HG02884 (cell line): ENCODE data around the gene SEMA4D.

Experiments used
- ATAC-seq: cut with Tn5 transposase; IDR thresholded peaks from one replicate; pipeline ENCODE4 v1.9.1; 2021; ENCODE audit warnings: mild to moderate bottlenecking, moderate library complexity; ENCODE audit not compliant: unreplicated experiment

The SEMA4D gene

DNA sequence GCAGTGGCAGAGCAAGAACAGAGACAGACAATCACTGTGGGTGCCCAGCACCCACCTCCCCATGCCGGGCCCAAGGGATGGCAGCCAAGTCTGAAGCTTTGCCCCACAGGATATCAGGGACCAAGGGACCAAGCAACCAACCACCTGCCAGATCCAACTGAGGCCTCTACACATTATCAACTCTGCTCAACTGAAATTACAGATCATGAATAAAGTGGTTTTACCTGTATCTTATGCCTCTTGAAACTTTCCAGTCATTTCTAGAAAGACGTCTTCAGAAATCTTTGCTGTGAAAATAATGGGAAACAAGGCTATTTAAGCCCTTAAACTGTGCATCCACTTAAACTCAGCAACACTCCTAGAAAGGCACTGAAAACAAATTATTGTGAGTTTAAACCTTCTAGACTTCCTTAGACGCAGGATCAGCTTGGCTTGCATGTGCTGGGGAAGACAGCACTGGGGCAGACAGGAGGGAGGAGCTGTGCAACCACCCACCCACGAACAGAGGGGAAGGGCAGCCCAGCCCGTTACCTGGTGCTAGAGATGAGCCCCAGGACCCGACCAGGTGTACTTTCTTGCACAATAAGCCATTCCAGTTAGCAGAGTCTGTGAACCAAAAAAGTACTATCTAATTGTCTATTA, 80.0 kb downstream of the SEMA4D start:
- ATAC-seq = no peak

DNA sequence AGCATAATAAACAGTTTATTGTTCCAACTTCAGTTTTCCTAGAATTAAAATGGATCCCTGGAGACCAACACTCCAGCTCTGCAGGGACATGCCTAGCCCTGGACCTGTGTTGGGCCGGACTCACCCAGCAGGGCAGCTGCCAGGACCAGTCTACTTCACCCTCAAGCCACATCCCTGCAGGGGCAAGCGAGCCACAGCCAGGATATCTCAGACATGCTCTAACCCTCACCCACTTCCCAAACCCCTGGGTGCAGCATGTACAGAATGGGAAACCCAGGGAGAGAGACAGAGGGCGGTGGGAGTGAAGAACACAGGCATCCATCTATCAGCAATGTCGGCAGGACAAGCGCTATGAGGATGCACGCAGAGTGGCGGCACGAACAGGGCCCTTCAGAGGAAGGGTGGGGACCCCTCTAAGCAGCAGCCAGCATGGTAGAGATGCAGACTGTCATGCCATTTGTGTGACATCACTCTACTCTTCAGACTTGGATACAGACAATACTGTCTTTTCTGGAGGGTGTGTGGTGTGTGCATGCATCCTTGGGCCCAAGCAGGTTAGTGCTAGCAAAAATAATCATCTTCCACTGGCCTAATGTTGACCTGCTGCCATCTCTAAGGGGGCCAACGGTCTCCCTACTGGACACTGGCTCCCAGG, 83.1 kb downstream of the SEMA4D start:
- ATAC-seq = no peak

DNA sequence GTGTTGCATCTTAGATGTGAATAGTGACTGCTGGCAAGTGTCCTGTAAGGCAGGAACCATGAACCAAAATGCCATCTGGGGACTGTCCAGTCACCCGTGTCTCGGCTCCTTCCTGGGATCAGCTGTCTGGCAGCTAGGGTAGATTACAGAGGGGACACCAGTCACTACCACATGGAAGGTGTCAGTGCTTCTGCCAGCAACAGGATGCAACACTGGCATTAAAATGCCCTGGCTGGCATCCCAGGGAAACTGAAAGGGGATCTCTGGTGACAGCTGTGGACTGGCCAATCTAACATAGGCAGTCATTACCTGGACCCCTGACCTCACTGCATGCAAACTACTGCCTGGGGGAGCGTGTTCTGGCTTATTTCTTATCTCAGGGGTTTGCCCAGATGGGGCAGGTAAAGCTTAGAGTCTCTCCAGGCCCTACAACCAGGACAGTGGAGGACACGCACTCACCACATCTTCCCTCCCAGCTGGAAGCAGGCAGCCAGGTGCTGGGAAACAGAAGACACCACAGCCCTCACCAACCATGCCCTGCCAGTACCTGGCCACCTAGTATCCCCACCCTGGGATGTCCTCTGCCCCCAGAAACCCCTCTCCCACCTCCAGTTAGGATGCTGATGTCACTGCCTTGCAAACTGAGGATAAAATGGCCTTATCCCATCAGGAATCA, 83.8 kb downstream of the SEMA4D start:
- no peak for ATAC-seq

DNA sequence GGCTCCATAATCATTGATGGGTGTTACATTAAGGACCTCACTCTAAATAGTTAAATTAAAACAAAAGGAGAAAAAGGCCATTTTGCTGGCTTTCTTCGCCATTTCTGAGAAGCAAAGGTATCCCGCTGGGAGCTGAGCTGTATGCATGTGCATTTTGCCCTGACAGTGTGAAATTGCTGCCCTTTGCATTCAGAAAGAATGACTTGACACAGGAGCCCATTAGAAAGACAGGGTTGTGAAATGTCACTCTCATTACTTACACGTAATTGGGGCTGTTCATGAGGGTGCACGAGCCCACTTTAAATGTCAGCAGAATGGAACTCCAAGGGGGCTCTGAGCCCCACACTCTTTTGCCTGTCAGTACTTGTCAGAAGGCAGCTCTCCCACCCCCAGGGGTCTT, 85.0 kb downstream of the SEMA4D start:
- no peak for ATAC-seq

DNA sequence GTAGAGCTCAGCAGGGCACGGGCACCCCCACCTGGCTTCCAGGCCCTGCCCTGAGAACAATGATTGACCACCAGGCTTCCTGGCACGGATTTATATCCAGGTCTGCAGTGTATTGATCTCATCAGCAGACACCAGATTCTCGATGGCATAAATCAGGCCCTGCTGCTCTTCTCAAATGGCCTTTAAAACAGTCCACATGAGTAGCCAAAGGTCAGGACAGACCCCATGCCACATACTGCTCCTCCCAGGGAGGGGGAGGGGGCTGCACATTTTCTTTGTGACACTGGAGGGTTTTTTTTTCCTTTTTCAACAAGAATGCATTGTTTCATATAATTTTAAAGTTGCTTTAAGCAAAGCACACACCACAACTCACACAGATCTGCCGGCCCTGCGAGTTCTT, 85.4 kb downstream of the SEMA4D start:
- no peak for ATAC-seq

DNA sequence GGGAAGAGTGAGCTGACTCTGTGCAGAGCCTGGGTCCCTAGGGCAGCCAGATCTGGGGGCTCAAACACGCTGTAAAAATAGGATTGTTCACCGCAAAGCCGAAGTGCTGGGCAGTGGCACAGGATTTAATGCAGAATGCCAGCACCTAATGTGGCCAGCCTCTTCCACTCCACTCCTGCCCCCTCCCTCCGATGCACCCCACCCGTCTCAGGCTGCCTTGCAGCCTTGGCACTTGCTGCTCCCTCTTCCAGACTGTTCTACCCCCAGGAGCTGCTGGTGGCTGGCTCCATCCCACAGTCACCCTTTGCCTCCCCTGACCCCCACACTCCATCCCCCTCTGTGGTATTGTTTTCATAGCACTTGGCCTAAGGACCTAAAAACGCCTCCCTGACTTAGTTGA, 86.2 kb downstream of the SEMA4D start:
- ATAC-seq = no peak

DNA sequence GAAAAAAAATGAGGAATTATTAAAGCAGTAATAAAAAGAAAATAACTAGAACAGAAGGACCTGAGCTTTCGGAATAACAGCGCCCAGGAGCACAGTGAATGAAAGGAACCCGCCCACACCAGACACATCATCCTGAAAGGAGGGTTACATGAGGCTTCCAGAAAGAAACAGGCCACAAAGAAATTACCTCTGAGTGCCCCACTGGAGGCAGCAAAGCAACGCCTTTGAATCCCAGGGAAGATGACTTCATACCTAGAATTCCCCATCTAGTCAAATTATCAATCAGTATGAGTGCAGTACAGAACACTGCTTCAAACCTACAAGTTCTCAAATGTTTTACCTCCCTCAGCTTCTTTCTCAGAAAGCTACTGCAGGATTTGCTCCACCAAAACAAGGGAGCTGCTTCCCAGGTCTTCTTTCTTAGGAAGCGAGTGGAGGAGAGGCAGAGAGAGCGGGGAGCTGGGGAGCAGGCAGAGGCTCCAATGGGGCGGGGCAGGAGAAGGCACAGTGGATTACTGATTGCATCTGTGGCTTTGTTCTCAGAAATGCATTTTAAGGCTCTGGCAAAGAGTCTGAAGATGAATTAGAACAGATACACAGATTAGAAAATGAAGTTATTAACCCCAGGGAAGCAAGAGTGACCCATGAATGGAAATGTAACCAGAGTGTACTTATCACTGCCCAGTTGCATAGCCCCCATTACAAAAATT, 87.1 kb downstream of the SEMA4D start:
- ATAC-seq = peak; percentile 60

DNA sequence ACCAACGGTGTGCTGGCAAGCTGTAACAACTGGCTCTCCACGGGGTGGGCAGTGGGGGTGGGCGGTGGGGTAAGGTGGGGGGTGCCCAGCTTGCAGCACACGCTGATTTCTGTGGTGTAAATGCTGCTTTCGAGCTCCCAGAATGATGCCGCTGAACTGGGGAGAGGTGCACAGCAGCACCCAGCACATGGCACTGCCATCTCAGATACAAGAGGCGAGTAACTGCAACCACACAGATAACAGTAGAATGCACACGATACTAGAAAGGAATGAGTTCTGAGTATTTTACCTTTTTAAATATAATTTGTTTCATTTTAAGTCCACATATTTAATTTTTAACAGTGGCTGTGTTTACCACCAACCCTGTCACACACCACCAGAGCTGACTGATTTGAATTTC, 87.9 kb downstream of the SEMA4D start:
- no peak for ATAC-seq

DNA sequence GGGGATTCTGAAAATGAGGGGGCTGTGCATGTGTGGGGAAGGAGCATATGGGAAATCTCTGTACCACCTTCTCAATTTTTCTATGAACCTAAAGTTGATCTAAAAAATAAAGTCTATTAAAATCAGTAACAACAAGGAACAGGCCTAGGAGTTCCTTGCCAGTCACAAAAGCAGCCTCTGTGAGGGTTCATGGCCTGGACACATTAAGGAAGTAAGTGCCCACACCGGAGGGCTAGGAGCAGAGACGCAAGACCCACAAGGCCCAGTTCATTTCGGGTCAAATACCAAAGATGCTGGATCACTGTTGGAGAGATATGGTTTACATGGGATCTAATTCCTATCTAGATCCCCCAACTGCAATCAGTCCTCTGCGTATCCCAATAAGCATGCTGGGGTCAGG, 88.4 kb downstream of the SEMA4D start:
- ATAC-seq = no peak

DNA sequence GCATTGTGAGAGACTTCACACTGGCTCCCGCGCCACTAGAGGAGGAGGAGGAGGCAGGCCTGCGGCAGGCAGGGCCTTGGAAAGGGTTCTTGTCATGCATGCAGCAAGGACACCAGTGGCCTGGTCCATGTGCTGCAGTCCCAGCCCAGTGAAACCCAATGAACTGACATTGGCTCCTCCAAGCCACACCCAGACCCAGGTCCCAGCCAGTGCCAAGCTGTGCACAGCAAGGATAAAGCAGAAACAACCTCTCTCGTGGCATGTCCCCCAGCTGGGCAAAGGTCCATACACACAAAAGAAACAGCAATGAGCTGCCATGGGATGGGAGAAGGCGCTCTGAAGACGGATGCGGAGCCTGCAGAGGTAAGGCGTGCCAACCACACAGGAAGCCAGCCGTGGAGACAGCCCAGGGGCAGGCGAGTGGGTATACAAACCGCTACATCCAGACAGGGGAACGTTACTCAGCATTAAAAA, 89.2 kb downstream of the SEMA4D start:
- ATAC-seq = no peak

DNA sequence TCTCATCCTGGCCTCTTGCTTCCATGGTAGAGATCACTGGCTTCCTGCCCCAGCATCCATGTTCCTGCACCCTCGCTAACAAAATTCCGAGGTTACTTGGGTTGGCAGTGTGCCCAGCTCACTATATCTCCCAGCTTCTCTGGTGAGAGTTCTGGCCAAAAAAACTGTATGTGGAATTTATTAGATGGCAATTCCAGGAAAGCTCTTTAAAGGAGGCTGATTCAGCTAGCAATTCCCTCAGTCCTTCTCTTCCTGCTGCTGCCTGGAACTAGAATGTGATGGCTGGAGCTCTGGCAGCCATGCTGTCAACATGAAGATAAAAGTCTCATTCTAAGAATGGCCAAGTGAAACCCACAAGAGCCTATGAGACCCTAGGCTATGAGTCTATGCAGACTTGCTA, 90.8 kb downstream of the SEMA4D start:
- ATAC-seq = no peak

DNA sequence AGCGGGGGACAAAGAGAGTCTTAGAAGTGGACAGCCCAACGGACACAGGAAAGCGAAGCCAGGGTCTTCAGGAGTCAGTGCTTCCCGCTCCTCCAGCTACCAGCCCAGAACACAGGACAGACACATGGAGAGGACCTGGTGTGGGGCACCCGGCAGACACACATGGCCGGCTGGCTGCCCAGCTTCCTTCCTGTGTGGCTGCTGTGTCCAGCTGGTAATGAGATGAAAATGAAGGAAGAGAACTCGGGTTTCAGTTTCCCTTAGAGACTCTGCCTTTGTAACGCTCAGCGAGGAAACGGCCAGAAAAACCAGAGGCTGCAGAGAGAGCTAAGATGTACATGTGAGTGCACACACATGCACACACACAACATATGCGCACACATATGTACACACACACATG, 92.1 kb downstream of the SEMA4D start:
- peak; percentile 41 for ATAC-seq

DNA sequence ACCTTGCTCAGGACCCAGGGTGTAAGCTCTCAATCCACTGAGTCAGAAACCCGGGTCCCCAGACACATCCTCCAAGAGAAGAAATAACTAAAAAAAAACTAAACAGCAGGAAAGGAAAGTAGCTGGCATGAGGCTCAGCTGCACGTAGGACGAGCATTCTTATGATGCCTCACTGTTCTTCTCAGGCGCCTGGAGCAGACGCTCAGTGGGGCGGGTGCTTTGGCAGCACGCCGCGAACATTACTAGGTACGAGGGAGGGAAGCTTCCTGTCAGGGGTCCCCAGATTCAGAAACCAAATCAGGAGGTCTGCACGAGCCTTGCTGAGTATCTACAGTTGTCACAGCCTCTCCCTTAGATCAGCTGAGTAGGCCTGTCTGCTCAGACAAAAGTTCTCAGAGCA, 93.8 kb downstream of the SEMA4D start:
- ATAC-seq = no peak

DNA sequence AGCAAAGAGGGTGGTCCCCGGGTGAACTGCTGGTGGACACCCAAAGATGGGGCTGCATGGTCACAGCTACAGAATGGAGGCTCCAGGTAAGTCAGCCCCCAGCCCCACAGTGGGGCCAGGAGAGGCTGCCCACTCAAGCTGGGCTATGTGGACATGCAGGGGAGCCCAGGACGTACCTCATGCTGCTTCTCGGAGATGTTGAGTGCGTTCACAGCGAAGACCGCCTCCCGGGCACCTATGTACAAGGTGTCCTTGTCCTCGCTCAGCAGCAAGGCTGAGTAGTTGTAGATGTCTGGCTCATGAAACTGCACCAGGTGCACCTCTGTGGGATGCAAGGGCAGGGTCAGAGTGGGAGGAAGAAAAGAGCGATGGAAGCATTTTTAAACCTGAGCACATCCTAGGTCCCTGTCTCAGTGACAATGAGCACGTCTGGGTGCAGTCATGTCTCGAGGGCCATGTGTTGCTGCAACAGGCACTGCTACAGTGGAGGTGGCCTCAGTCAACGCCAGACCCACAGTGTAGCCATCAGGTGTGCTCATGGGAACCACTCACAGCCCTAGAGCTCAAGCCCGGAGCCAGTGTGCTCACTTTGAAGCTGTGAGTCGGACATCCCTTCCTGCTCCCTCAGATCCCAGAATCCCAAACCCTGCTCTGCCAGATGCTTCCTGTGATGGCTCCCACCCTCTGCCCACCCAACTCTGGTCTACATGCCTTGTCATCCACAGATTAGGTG, 95.1 kb downstream of the SEMA4D start:
- ATAC-seq = no peak

DNA sequence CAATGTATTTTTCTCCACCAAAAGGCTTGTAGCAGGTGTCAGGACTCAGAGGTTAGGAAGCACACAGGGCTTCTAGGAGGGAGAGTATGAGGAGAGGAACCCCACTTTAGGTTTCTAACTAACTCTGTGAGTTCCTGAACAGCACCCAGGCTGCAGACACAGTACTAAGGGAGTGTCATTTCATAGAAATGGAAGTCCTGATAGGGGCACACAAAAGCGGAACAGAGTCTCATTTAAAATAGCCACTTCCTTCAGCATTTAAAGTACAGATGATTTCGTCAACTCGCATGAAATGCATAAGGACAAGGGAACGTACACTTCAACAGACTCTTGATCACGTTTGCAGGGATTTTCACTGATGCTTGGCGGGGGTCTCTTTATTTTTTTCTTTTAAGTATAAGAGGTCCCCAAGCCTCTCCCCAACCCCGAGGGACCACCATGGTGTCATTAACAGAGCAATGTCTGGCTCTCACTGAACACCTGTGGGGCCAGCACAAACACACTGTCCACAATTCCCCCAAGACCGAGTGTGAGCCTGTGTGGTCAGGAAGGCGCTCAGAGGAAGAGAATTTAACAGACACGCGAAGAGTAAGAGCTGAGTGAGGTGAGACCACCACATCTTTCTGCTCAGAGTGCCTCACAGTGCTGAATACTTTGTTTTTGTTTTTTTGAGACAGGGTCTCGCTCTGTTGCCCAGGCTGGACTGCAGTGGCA, 97.4 kb downstream of the SEMA4D start:
- peak; percentile 78 for ATAC-seq

DNA sequence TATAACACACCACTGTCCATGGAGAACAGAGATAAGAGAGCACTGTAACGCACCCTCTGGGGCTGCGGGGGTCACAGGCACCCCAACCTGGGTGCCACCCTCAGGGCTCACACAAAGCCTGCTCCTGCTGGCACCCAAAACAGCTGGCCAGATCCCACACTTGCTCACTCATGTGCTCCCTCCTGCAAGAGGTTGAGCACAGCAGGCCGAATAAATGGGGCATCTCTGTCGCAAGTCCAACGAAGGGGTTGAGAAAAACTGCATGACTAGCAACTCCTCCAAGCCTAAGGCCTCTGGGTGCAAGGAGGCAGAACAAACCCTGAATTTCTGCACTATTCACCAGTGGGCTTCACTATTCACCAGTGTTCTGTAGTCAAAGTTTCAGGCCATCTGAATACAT, 99.3 kb downstream of the SEMA4D start:
- no peak for ATAC-seq

DNA sequence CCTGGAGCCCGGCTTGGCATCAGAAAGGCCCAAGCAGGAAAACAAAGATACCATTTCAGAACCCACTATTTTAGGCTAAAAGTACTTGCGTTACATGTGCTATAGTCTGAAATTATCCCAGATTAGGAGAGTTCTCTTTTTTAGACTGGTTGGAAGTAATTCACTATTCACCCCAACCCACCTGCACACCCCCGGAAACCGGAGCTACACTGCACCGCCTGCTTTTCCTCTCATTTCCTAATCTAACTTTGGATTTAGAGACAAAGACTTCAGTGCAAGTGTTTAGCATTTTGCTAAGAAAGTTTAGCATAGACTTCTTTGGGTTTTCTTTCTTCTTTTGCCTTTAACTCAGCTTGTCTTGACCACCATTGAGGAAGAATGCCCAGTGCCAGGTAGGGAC, 100.4 kb downstream of the SEMA4D start:
- no peak for ATAC-seq

DNA sequence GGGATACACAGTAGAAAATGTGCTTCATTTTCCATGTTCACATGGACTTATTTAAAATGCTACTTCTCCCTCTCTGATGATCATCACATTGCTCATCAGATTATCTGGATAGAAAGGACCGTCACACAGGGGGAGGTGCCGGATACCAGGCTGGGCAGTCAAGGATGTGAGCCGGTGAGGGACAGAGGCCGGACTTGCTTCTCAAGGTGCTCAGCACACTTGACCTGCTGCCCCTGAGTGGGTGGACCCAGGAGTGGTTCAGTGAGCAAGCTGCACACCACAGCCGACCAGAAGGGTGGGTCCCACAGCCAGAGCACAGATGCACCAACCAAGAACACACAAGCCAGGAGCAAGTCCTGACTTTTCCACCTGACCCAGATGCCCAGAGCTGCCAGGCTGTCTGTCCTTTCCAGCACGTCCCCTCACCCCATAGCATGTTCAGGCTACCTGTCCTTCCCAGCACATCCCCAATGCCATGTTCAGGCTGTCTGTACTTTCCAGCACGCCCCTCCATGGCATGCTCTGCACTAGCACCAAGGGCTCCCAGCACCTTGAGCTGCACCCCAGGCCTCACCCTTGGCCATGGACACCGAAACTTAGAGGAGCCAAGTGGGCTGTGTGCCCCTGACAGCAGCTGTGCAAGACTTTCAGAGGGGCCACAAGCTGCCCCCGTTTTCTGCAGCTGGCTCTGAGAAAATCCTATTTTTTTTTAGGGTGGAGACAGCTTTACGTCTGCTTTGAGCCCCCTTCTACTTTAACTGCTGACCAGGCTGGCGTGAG, 101.8 kb downstream of the SEMA4D start:
- no peak for ATAC-seq

DNA sequence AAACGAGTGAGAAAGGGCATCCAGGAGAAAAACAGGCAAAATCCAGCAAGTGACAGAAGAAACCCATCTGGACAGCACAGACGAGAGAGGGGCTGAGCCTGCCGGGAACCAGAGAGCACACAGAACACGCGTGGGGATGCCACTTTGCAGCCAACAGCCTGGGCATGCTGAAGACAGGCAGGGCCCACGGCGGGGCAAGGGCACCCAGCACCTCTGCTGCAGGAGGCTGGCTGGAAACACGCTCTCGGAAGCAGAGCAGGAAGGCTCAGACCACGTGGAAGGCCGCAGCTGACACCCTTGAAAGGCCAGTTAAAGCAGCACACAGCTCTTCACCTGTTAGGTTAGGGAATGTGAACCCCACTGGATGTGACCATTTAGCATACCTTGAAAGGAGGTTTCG, 103.5 kb downstream of the SEMA4D start:
- no peak for ATAC-seq

DNA sequence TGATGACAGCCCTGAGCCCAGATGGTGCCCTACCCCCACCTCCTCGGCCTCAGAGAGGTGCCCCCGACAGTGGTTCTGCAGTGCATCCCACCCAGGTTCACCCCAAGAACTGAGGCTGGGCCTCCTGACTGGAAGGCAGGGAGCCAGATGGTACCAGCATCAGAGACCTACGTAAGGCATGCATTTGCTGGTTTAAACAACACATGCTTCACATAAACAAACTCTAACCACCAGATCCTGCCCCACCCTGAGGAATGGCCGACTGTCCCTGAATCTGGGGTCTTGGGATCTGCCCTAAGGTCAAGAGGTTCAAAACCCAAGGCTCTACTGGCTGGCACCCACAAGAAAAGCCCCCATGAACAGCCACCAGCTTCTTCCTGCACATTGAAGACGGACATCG, 106.3 kb downstream of the SEMA4D start:
- ATAC-seq = no peak
